ENCODE results near the gene VEGFA. TPM values are rescaled to one million over a fixed set of nuclear protein-coding genes. Genes with fewer than 3 reads are reported as not detected.

VEGFA gene
- total and polyA plus RNA-seq, 2 of the 8 experiments (the other 6 are each of a cell fraction or from before 2014, with no cell fraction given) = 42.2 to 58.5 TPM

- H3K27ac ChIP-seq (ENCODE audit: low read depth, low read length) = no peak overlapping the region
- no peak overlapping the region for H3K23ac ChIP-seq (ENCODE audit: insufficient read length)
- POLR2A ChIA-PET (ENCODE audit: partially characterized antibody) = interaction anchor here (1.0 to 1.2 kb wide), 2 partner anchors 11 to 67 kb away, joined by 3 read pairs; no protein-coding TSS in a partner anchor
- H2BK12ac ChIP-seq (ENCODE audit: low read depth, low read length) = peak overlapping the region; percentile 50; the same call in 1 of the 2 replicates
- FAIRE-seq = no peak
- no peak overlapping the region for H2AFZ ChIP-seq (ENCODE audit: low read length)
- H4K5ac ChIP-seq (ENCODE audit: insufficient read length, low read depth, low read length) = no peak overlapping the region
- H3K9ac ChIP-seq (replicated peaks in 1 of 4; ENCODE audit: extremely low read depth in 1 of 4, low read depth in 3 of 4, low read length in 3 of 4) = no peak overlapping the region
- H3K14ac ChIP-seq (ENCODE audit: insufficient read length) = no peak overlapping the region
- peaks cover 0 to 3% of the 10 kb centered on the region in 2 experiments for H4K20me1 ChIP-seq (replicated peaks in 1 of 2; ENCODE audit: control insufficient read depth in 1 of 2, insufficient read depth in 2 of 2, low read length in 2 of 2)
- CTCF ChIA-PET (ENCODE audit: partially characterized antibody) = interaction anchor here (0.8 to 5.1 kb wide), 7 partner anchors 11 to 69 kb away, joined by 3 to 31 read pairs (median 6); partner anchors contain the start of gene MRPS18A
- H2BK15ac ChIP-seq (ENCODE audit: low read length) = no peak overlapping the region
- H4K91ac ChIP-seq (replicated peaks; ENCODE audit: insufficient read length, low read length) = no peak overlapping the region
- TF ChIP-seq FOSL1 (IDR thresholded peaks at IDR 0.05; ENCODE audit: insufficient read depth, low read depth, low read length) = no peak
- TF ChIP-seq EGR1 (IDR thresholded peaks at IDR 0.05; ENCODE audit: borderline replicate concordance, low read depth, low read length) = no peak
- TF ChIP-seq KDM4A (IDR thresholded peaks at IDR 0.05; ENCODE audit: low read depth, low read length, severe bottlenecking) = no peak
- no peak for TF ChIP-seq BACH1 (IDR thresholded peaks at IDR 0.05; ENCODE audit: low read length)
- no peak for TF ChIP-seq SP1 (IDR thresholded peaks at IDR 0.05; ENCODE audit: low read depth, low read length)
- no peak for TF ChIP-seq GABPA (IDR thresholded peaks at IDR 0.05; ENCODE audit: borderline replicate concordance, insufficient read depth, low read length)
- TF ChIP-seq RFX5 (IDR thresholded peaks at IDR 0.05; ENCODE audit: borderline replicate concordance, low read depth, low read length) = no peak
- TF ChIP-seq YY1 (IDR thresholded peaks at IDR 0.05; ENCODE audit: low read depth, low read length) = no peak
- TF ChIP-seq TAF1 (IDR thresholded peaks at IDR 0.05; ENCODE audit: low read depth, low read length) = no peak
- no peak for TF ChIP-seq CBX8 (IDR thresholded peaks at IDR 0.05; ENCODE audit: borderline replicate concordance, low read depth, low read length)
- no peak overlapping the region for H3K4ac ChIP-seq (replicated peaks; ENCODE audit: insufficient read length, low read depth, low read length)
- no peak overlapping the region for H3K4me2 ChIP-seq (ENCODE audit: insufficient read depth in 1 of 2, low read depth in 2 of 2, low read length in 2 of 2)
- H3K79me1 ChIP-seq (ENCODE audit: low read depth, low read length) = no peaks in the 10 kb centered on the region
- H2BK20ac ChIP-seq (ENCODE audit: low read length) = no peak overlapping the region
- H2BK5ac ChIP-seq (ENCODE audit: low read depth, low read length) = no peak overlapping the region
- no peaks in the 10 kb centered on the region for H3K9me3 ChIP-seq (ENCODE audit: insufficient read depth in 2 of 2, low read depth in 1 of 2, low read length in 1 of 2)
- H3K23me2 ChIP-seq (ENCODE audit: low read depth, low read length) = peaks cover 7% of the 10 kb centered on the region; the same call in 1 of the 2 replicates
- H3K36me3 ChIP-seq (ENCODE audit: control insufficient read depth in 2 of 4, insufficient read depth in 4 of 4, low read length in 3 of 4) = no peaks in the 10 kb centered on the region
- H4K8ac ChIP-seq (ENCODE audit: extremely low read depth, insufficient read depth, low read length) = no peak overlapping the region; the same call in 1 of the 2 replicates
- no peak for DNase-seq (ENCODE audit: low read depth in 1 of 2, low spot score in 2 of 2)
- H3K27me3 ChIP-seq (replicated peaks in 1 of 4; ENCODE audit: control insufficient read depth in 3 of 4, extremely low read depth in 1 of 4, insufficient read depth in 3 of 4, low read length in 3 of 4) = no peaks in the 10 kb centered on the region
- H2BK120ac ChIP-seq (replicated peaks; ENCODE audit: low read depth, low read length) = no peak overlapping the region
- peak overlapping the region; percentile 65; the same call in 1 of the 2 replicates for H2AK5ac ChIP-seq (ENCODE audit: low read depth, low read length)
- peaks cover 0 to 19% (median under 1%) of the 10 kb centered on the region in 4 experiments; a peak in 3 of 7 replicates for H3K4me1 ChIP-seq (replicated peaks in 1 of 4; ENCODE audit: control insufficient read depth in 3 of 4, insufficient read depth in 4 of 4, low read length in 3 of 4)
- H3K56ac ChIP-seq (replicated peaks; ENCODE audit: insufficient read length, low read depth, low read length) = no peak overlapping the region
- WGBS, 2 experiments (ENCODE audit: extremely low coverage in 1 of 2, insufficient coverage in 1 of 2, insufficient read length in 1 of 2, insufficient replicate concordance in 2 of 2, low coverage in 1 of 2, low lambda C conversion rate in 2 of 2, missing lambda C conversion rate in 1 of 2) = 90% methylated on average over 2 of the region's 2 CpGs; no CpG with 5 or more reads in 1 of the 2 experiments
- no peak overlapping the region for H3K18ac ChIP-seq (ENCODE audit: extremely low read depth, low read length)
- no peak overlapping the region for H3K4me3 ChIP-seq (ENCODE audit: extremely low read depth in 1 of 4, insufficient read depth in 2 of 4, low read depth in 3 of 4, low read length in 4 of 4)
- no peaks in the 10 kb centered on the region for H3K79me2 ChIP-seq (ENCODE audit: control insufficient read depth in 1 of 2, insufficient read depth in 2 of 2, low read length in 2 of 2)
Measured at GRCh38 chr6:43736211-43736786, 33.7 kb upstream of the VEGFA start.
